MM.1S (cell line): ENCODE measurements around the gene WDR45B.
"Not testable (repeated sequence)": the region's sequence is repeated elsewhere in the genome, so short reads cannot be mapped to it uniquely, and the experiment has no call there.

Experiments
- DNase-seq: peaks from one replicate; pipeline ENCODE4 v3.0.0-alpha.2; 2015
- H2AFZ ChIP-seq: fragments of 300-600 bp; sonication (generic); 2 replicates; pipeline ENCODE4 v1.6.0; 2016; ENCODE audit warnings: antibody characterized with exemption, low read length
- H3F3A ChIP-seq: fragments of 300-600 bp; sonication (generic); 2 replicates; pipeline ENCODE4 v1.6.1; 2016; ENCODE audit warnings: mild to moderate bottlenecking, antibody characterized with exemption, low read length, moderate library complexity, mixed read lengths; ENCODE audit not compliant: insufficient read depth
- H3K27ac ChIP-seq: fragments of 300-600 bp; sonication (generic); 2 replicates; pipeline ENCODE4 v1.5.1; 2016; ENCODE audit warnings: mild to moderate bottlenecking, low read length
- H3K27me3 ChIP-seq: fragments of 300-600 bp; sonication (generic); replicated peaks from 2 replicates; pipeline ENCODE4 v1.6.0; 2016; ENCODE audit warnings: low read length; ENCODE audit not compliant: insufficient read depth
- H3K36me3 ChIP-seq: fragments of 300-600 bp; sonication (generic); replicated peaks from 2 replicates; pipeline ENCODE4 v1.6.1; 2016; ENCODE audit warnings: mild to moderate bottlenecking, low read length, mixed read lengths; ENCODE audit not compliant: insufficient read depth
- H3K4me1 ChIP-seq: fragments of 300-600 bp; sonication (generic); 2 replicates; pipeline ENCODE4 v1.6.1; 2016; ENCODE audit warnings: low read length, mixed read lengths
- H3K4me2 ChIP-seq: fragments of 300-600 bp; sonication (generic); 2 replicates; pipeline ENCODE4 v1.6.0; 2016; ENCODE audit warnings: low read depth, low read length
- H3K4me3 ChIP-seq: fragments of 300-600 bp; sonication (generic); 2 replicates; pipeline ENCODE4 v1.5.1; 2016; ENCODE audit warnings: low read length, mixed read lengths
- H3K79me2 ChIP-seq: fragments of 300-600 bp; sonication (generic); 2 replicates; pipeline ENCODE4 v1.6.1; 2016; ENCODE audit warnings: mixed run types, low read length, mixed read lengths
- H3K9ac ChIP-seq: fragments of 300-600 bp; sonication (generic); 2 replicates; pipeline ENCODE4 v1.6.1; 2016; ENCODE audit warnings: low read length, mixed read lengths
- H3K9me2 ChIP-seq: fragments of 300-600 bp; sonication (generic); replicated peaks from 2 replicates; pipeline ENCODE4 v1.6.1; 2016; ENCODE audit warnings: mild to moderate bottlenecking, low read length, mixed read lengths; ENCODE audit not compliant: insufficient read depth
- H3K9me3 ChIP-seq: fragments of 300-600 bp; sonication (generic); replicated peaks from 2 replicates; pipeline ENCODE4 v1.6.1; 2016; ENCODE audit warnings: mild to moderate bottlenecking, low read length, mixed read lengths; ENCODE audit not compliant: insufficient read depth
- H4K20me1 ChIP-seq: fragments of 300-600 bp; sonication (generic); 2 replicates; pipeline ENCODE4 v1.6.1; 2016; ENCODE audit warnings: mild to moderate bottlenecking, low read length, moderate library complexity, mixed read lengths; ENCODE audit not compliant: insufficient read depth
- CTCF ChIP-seq: fragments of 300-600 bp; sonication (generic); IDR thresholded peaks from 2 replicates; pipeline ENCODE4 v1.5.1; 2016; ENCODE audit warnings: antibody characterized with exemption, low read length, mixed read lengths
- EZH2 ChIP-seq: fragments of 300-600 bp; sonication (generic); optimal IDR thresholded peaks from 2 replicates; pipeline ENCODE3; 2017; ENCODE audit warnings: low read depth, mild to moderate bottlenecking, antibody characterized with exemption, low read length, mixed read lengths
- EZH2phosphoT487 ChIP-seq: fragments of 300-600 bp; sonication (generic); IDR thresholded peaks from 2 replicates; pipeline ENCODE4 v1.6.1; 2018; ENCODE audit warnings: antibody characterized with exemption, low read length

Gene WDR45B

DNA sequence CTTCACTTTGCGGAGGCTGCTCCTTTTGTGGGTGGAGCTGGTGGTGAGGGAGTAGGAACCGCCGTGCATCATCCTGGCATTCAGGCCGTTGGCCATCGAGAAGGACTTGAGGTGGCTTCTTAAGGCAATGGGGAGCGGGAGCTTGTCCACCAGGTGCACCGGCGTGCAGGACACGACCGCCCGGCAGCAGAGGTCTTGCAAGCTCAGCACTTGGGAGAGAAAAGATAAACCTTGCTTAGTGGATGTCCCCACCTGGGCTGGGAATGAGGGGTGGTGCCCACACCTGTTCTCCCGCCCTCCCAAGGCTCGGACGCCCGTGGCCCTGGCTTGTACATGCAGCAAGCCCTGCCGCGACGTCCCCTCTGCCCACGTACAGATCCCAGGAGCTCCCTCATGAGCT is 9.7 kb upstream of the WDR45B start:
- DNase-seq: no peak
- no peaks in the 10 kb centered on the region for H3K9me3 ChIP-seq
- H3K27ac ChIP-seq: no peak overlapping the region
- no peaks in the 10 kb centered on the region for H3F3A ChIP-seq
- H4K20me1 ChIP-seq: no peaks in the 10 kb centered on the region
- no peaks in the 10 kb centered on the region for H3K27me3 ChIP-seq
- TF ChIP-seq CTCF: no peak
- no peak for TF ChIP-seq EZH2
- no peak for TF ChIP-seq EZH2phosphoT487
- H3K9ac ChIP-seq: no peak overlapping the region
- no peaks in the 10 kb centered on the region for H3K4me1 ChIP-seq
- H2AFZ ChIP-seq: no peak overlapping the region
- H3K4me3 ChIP-seq: no peak overlapping the region
- H3K36me3 ChIP-seq: no peaks in the 10 kb centered on the region
- no peaks in the 10 kb centered on the region for H3K9me2 ChIP-seq
- no peaks in the 10 kb centered on the region for H3K79me2 ChIP-seq
- H3K4me2 ChIP-seq: no peak overlapping the region

DNA sequence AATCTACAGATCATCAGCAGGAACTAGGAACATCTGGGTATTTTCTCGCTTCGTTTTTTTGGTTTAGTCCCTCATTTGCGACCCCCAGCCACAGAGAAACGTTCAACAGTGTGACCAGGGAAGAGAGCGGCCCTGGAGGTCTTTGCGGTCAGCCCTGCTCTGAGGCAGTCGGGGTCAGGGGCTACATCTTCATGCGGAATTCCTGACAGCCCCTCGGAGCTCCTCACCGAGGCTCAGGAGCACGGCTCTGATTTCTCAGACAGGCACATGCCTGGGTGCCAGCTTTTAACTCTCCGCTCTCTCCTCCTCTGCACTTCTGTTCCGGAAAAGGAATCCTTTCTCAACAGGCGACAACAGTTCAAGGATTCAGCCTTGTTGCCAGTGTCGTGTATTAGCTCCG is 8.0 kb upstream of the WDR45B start:
- Histone ChIP-seq H3K9ac (no peak overlapping the region), H3K27me3 (no peaks in the 10 kb centered on the region), H2AFZ (no peak overlapping the region), H4K20me1 (no peaks in the 10 kb centered on the region), H3F3A (no peaks in the 10 kb centered on the region), H3K4me2 (no peak overlapping the region), H3K9me2 (no peaks in the 10 kb centered on the region), H3K27ac (no peak overlapping the region), H3K9me3 (no peaks in the 10 kb centered on the region), H3K36me3 (no peaks in the 10 kb centered on the region), H3K4me1 (no peaks in the 10 kb centered on the region), H3K79me2 (no peaks in the 10 kb centered on the region), H3K4me3 (no peak overlapping the region)
- DNase-seq: no peak
- no peak for TF ChIP-seq EZH2phosphoT487
- TF ChIP-seq EZH2: no peak

DNA sequence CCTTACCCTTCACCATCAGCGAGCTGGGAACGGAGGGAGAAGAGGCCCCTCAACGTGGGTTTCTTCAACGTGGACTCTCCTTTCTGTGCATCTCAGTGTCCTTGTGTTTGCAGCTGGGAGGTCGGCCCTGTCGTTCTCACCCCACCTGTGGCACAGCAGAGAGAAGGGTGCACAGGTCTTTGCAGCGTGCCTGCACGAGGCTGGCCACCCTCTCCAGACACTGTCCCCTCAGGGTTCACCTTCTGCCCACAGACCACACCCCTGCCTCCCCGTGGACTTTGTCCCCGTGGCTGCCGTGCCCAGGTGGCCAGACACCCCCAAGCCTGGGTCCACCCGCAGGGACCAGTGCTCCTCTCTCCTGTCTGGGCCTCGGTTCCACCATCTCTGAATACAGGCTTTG is 7.3 kb upstream of the WDR45B start:
- no peak overlapping the region for H3K4me2 ChIP-seq
- H3K27ac ChIP-seq: no peak overlapping the region
- TF ChIP-seq EZH2phosphoT487 (no peak), CTCF (no peak), EZH2 (no peak)
- H2AFZ ChIP-seq: no peak overlapping the region
- no peaks in the 10 kb centered on the region for H3F3A ChIP-seq
- H4K20me1 ChIP-seq: no peaks in the 10 kb centered on the region
- no peaks in the 10 kb centered on the region for H3K79me2 ChIP-seq
- DNase-seq: no peak
- no peaks in the 10 kb centered on the region for H3K36me3 ChIP-seq
- no peaks in the 10 kb centered on the region for H3K9me2 ChIP-seq
- no peak overlapping the region for H3K4me3 ChIP-seq
- H3K9me3 ChIP-seq: no peaks in the 10 kb centered on the region
- no peaks in the 10 kb centered on the region for H3K27me3 ChIP-seq
- H3K4me1 ChIP-seq: no peaks in the 10 kb centered on the region
- no peak overlapping the region for H3K9ac ChIP-seq

GRCh38 chr17:82655038-82655479 is 6.8 kb upstream of the WDR45B start:
- no peaks in the 10 kb centered on the region for H3K4me1 ChIP-seq
- H3K9me2 ChIP-seq: no peaks in the 10 kb centered on the region
- H3K4me3 ChIP-seq: no peak overlapping the region
- no peaks in the 10 kb centered on the region for H3K79me2 ChIP-seq
- no peaks in the 10 kb centered on the region for H4K20me1 ChIP-seq
- H3K4me2 ChIP-seq: no peak overlapping the region
- no peaks in the 10 kb centered on the region for H3K36me3 ChIP-seq
- H2AFZ ChIP-seq: no peak overlapping the region
- no peak overlapping the region for H3K27ac ChIP-seq
- no peak for DNase-seq
- no peaks in the 10 kb centered on the region for H3K27me3 ChIP-seq
- no peaks in the 10 kb centered on the region for H3K9me3 ChIP-seq
- H3K9ac ChIP-seq: no peak overlapping the region
- TF ChIP-seq EZH2phosphoT487: no peak
- TF ChIP-seq EZH2: no peak
- no peak for TF ChIP-seq CTCF
- H3F3A ChIP-seq: no peaks in the 10 kb centered on the region

DNA sequence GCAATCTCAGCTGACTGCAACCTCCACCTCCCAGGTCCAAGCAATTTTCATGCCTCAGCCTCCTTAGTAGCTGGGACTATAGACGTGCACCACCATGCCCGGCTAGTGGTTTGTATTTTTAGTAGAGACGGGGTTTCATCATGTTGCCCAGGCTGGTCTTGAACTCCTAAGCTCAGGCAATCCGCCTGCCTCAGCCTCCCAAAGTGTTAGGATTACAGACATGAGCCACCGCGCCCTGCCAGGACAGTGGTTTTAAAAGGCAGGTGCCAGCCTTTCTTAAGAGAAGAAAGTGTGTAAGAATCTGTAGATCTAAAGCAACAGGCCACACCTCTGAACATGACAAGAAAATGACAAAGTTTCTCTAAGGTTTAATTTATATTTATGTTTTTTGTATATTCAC is 6.4 kb upstream of the WDR45B start:
- H3K27ac ChIP-seq, H3K36me3 ChIP-seq, H3K4me3 ChIP-seq, H3K9ac ChIP-seq, H2AFZ ChIP-seq, H3K4me2 ChIP-seq, DNase-seq, H3K9me3 ChIP-seq, H3K4me1 ChIP-seq, H3K79me2 ChIP-seq, H3F3A ChIP-seq, H3K9me2 ChIP-seq, H3K27me3 ChIP-seq, H4K20me1 ChIP-seq: not testable (repeated sequence)
